Measurements from ENCODE around the gene KRT82.

Gene KRT82

DNA sequence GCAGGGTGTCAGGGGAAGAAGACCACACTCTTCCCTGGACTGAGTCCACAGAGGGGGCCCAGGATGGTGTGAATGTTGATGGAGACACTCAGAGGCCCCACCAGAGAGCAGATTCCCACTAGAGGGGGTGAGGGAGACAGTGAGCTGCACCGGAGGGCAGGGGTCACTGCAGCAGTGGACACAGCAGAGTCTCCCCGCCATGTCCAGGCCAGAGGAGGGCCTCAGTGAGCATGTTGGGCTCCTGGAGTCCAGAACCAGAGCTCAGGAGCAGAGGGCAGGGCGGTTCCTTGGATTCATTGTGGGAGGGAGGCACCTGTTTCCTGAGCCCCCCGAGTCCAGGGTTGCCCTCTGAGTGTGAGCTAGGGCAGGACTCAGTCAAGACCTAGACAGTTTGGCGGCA lies 1.8 kb upstream of the KRT82 start:
- no peak for FAIRE-seq

DNA sequence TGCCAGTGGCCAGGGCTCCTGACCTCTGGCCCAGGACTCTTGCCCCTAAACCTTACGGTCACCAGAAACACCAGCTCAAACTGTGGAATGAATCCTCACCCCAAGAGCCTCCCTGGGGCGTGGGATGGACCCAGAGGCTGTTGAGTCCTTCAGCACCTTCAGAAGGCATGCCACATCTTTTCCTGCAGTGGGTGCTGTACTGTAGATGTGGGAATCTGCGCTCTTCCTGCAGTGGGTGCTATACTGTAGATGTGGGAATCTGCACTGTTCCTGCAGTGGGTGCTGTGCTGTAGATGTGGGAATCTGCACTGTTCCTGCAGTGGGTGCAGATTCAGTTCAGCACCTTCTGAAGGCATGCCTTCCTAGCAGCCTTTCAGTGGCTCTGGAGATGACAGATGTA lies 1.2 kb downstream of the KRT82 start:
- no peak for FAIRE-seq

DNA sequence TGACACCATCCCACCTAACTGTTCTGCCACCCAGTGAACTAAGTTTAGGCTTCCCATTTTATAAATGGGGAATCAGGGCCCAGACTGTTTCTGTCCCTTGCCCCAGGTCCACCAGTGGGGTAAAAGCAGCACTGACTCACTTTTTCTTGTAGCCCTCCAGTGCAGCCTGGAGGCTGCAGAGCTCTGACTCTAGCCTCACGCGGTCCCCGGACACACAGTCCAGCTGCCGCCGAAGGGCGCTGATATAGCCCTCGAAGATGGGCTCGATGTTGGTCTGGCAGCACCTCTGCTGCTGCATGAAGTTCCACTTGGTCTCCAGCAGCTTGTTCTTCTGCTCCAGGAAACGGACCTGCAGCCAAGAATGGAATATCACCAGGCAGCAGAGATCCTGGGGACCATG lies 2.6 kb downstream of the KRT82 start:
- no peak for FAIRE-seq

DNA sequence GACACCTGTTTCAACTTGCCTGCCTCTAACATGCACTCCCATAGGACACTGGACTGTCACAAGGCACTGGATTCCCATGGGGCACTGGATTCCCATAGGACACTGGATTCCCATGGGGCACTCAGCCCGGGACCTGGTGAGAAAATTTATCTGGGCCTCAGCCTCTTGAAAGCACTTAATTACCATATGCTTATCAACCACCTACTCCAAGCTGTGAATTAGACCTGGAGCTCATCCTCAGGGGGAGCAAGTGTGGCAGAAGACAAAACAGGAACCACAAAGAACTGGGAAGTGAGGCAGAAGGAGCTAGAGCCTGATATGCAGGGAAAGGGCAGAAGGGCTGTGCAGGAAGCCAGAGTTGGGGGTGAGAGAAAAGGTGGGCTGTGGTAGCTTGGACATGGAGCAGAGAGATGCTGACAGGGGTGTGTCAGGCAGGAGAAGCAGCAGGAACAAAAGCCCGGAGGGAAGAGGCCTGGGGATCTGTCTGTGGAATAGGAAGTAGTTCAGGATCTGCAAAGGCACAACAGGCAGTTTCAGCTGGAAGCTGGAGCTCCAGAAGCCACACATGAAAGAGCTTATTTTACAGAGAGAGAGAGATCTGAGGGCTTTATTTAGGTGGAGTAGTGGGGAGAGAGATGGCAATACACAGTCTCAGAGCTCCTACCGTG lies 3.1 kb downstream of the KRT82 start:
- no peak for FAIRE-seq

DNA sequence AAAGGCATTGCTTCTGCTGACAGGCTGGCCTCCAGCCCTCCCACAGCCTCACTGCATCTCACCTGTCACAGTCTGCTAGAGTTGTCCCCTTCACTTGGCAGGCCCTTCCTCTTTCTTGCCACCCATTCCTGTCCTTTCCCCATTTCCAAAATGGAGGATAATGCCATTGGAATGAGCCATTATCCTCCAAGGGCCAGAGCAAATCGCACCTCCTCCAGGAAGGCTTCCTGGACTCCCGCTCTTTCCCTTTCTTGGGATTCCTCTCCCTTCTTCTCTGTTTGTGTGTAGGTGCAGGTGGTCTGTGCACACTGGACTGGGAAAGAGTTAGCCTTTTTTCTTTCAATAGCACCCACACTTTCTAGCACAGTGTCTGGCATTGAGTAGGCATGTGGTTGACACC lies 3.8 kb downstream of the KRT82 start:
- FAIRE-seq = no peak

DNA sequence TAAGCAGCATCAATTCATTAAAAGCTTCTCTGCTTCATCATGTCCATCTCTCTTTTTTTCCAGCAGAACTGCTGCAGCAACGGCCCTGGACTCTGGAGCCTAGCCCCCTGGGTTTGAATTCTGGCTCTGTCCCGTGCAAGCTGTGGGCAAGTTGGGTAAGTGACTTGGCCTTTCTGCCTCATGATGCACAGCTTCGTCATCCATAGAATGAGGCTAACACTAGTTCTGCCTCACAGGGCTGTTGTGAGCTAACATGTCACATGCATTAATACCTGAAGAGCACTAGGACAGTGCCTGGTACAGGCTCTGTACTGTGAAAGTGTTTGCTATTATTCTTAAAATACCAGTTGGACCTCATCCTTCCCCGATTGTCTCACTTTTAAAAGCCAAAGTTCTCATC lies 4.2 kb downstream of the KRT82 start:
- no peak for FAIRE-seq

DNA sequence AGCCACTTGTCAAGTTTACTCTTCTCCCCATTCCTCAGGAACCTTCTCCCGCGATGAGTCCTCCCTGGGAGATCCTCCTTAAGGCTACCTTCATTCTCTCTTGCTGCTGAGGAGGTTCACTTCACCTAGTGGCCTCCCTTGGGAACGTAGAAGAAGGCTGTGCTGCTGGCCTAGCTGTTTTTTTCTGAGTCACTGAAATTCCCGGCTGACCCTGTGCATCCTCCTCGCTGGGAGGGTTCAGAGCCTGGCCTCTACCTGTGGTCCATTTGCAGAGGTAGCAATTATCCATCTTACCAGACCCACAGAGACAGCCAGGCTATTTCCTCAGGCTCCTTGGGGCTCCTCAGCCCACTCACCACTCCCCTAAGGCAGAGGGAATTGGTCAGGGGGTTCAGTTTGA lies 4.6 kb downstream of the KRT82 start:
- FAIRE-seq = no peak

DNA sequence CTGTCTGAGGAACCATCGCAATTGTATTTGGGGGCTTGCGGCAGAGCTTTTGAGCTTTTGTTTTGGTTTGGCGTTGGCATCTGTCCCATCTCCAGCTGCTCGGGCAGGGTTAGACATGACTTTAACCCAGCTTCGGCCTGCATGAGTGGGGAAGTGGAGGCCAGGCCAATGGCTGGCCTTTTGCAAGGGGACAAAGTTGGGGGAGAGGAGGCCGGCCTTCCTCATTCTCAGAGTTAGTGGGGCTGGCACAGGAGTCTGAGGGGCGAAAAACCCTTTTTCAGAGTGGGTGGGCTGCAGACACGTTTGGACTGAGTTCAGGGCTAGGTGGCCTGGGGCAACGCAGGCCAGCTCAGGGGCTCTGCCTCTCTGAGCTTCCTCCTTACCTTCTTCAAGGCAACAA lies 5.2 kb downstream of the KRT82 start:
- FAIRE-seq = no peak

DNA sequence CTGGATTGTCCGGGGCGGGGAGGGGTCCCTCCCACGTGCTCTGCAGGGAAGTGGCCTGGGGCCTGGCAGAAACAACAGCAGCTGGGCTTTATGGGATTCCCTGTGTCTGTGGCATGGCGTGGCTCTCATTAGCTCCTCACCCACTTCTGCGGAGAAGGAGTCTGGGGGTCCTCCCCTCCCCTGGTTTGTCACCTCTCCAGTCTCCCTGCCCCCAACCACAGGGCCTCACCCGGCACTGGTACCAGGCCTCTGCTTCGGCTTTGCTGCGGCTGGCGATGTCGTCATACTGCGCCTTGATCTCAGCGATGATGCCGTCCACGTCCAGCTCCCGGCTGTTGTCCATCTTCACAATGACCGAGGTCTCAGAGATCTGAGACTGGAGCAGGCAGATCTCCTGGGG lies 6.4 kb downstream of the KRT82 start:
- no peak for FAIRE-seq

DNA sequence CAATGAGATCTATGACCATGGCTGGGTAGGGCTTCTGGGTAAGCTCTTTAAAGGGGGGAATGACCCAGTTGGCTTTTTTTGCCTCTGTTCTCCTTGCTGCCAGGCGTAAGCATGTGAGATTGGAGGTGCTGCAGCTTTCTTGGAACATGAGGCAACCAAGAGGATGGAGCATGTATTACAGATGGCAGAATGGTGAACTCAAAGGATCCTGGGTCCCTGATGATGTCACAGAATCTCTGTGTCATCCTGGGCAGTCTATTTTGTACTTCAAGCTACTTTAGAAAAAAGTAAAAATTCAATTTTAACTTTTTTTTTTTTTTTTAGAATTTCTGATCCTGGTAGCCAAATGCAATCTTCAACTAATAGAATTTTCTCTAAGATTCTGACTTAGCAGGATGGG lies 8.0 kb downstream of the KRT82 start:
- FAIRE-seq = no peak

DNA sequence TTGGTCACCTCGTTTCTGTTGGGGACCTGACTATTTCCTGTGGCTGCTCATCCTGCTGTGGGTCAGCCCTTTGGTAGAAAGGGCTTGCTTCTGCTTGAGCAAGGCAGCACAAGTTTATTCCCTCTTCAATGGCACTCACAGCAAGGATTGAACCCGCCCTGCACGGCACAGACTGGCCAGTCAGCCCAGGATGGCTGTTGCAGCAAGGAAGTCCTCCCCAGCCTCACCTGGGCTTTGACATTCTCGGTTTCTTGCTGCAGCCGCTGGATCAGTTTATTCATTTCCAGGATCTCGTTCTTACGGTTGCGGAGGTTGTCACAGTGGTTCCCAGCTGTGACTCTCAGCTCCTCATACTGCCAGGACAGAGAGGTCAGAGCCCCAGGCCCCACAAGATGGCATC lies 9.5 kb downstream of the KRT82 start:
- no peak for FAIRE-seq

DNA sequence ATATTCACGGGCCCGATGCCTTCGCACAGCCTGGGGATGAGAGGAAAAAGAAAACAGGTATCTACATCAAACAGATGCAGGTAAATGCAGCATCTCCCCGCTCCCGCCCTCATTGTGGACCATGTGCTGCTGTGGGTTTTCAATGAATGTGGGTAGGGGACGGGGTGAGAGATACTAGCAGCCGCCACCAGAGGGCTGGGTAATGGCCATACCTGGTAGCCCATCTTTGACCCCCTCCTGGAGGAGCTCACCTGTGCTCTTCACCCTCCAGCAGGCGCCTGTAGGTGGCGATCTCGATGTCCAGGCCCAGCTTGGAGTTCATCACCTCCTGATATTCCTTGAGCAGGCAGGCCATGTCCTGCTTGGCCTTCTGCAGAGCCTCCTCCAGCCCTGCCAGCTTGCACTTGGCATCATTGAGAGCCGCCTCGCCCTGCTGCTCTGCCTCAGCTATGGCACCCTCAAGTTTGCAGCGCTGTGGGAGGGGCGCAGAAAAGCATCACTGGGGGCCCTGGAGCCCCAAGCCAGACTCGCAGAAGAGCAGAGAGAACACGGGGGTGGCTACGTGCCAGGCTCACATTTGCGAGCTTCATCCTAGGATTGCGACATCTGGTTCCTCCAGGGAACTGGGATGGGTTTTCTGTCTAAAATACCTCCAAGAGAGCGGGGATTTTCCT lies 10.2 kb downstream of the KRT82 start:
- FAIRE-seq = no peak

DNA sequence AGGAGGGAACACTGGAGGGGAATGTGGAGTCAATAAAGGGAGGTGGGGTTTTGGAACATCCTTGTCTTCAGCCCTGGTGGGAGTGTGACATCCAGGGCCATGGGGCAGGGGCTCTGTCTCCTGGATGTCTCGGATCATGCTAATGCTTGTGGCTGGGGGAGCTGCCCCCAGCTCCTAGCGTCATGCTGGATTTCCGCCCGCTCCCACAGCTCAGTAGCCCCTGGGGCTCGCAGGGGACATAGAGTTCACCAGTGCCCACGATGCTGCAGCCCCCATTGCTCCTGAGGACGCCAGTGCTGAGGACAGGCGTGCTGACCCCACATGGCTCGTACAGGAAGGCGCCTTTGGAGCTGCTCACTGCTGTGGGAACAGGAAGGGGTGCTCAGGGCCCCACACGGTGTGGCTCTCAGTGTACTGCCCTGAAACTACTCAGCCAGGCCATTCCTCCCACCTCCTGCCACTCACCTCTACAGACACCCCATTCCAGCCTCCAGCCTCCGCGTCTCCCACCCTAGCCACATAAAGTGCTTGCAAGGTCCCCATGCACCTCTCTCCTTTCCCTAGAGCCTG lies 11.2 kb downstream of the KRT82 start:
- FAIRE-seq = no peak

DNA sequence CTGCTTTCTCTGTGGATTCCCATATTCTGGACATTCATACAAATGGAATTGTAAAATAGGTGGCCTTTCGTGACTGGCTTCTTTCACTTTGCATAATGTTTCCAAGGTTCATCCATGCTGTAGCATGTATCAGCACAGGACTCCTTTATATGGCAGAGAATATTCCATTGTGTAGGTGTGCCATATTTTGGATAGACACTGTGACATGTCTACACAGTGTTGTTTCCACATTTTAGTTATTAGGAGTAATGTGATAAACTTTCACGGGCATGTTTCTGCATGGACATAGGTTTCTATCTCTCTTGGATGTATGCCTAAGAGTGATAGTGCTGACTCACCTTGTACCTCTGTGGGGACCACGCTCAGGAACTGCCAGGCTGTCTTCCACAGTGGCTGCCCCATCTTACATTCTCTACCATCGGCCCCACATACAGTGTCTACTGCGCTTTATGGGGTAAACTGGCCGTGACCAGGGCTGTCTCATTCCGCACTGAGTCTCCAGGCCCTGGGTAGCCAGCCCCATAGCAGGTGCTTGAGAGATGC lies 13.6 kb downstream of the KRT82 start:
- FAIRE-seq = no peak

DNA sequence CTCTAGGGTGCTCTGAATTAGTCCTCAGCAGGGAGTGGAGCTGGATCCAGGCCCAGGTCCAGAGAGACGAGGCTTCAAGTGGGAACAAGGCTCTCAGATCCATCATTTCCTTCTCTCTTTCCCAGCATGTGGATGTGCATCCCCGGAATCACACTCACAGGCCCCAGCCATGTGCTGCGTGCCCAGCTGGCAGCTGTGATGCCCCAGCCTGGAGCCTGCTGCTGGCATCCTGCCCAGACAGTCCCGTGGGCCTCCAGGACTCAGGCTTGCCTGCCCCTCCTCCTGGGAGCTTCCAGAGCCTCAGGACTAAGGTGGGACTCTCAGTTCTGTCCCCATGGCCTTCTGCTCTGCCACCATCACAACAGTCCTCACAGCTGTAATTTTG lies 14.5 kb downstream of the KRT82 start:
- no peak for FAIRE-seq

DNA sequence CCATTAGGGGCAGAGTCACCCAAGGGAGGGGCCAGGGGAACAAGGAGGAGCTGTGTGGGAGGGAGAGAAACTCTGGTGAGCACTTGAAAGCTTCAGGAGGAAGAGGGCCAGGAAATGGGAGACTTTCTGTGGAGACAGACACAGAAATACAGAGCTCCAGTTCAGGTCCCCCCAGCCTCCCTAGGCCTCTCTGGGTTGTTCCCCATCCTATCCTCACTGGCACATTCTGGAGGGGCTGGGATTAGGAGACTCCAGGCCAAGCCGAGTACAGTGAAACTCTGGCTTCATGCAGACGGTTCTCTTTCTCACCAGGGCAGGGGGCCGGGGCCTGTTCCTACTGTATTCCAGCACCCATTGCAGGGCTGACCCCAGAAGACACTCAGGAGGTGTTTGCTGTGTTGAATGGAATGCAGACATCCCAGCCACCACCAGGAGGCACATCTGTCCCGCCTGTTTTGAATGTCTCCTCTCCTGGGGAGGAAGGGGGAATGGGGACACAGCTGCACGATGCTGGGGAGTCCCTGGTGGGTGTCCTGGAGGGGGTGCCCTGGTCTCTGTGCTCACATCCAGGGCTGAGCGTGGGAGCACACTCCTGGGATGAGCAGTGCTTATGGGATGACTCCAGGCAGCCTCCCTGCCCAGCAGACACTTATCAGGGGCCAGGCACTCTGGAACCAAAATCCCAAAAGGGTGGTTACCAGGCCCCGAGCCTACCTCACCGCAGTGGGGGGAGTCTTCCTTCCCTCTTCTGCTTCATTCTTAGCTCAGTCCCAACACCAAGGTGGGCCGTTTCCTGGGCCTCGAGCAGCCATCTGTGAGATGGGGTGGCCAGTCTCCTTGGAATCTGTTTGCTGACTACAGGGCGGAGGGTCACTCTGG lies 15.2 kb downstream of the KRT82 start:
- no peak for FAIRE-seq

DNA sequence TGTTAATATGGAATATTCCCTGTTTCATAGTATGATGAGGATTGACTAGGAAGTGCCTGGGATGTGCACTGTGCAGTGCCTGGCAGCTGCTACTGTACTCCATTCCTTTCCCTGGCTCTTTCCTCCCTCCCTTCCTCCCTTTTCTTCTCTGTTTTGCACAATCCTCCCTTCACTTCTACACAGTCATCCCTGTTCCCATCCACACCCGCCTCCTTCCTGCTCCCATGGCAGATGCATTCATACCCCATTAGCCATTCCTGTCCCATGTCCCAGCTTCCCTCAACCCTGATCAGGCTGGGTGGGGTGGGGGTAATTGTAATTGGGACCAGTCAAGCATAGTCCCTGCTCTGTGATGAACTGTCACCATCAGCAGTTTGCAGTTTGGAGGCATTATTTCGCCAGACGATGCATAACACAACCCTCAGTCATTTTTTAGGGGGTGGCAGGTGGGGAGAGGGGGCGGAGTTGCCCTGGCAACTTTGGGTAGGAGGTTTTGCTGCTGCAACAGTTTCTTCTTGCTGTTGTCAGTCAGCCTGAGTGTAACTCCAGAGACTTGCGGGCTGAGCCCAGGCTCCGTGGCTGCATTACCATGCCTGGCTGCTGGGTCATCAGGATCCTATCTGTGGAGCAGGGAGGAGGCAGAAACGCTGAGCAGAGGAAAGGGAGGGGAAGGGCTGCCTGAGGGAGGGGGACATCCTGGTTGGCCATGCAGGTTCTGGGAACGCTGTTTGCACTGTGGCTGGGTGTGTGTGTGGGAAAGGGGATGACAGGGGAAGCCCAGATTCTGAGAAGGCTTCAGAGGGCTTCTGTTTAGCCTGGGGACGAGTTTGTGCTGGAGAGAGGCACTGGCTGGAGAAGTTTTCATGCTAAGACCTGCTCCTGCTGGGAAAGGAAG lies 16.6 kb downstream of the KRT82 start:
- FAIRE-seq = no peak

DNA sequence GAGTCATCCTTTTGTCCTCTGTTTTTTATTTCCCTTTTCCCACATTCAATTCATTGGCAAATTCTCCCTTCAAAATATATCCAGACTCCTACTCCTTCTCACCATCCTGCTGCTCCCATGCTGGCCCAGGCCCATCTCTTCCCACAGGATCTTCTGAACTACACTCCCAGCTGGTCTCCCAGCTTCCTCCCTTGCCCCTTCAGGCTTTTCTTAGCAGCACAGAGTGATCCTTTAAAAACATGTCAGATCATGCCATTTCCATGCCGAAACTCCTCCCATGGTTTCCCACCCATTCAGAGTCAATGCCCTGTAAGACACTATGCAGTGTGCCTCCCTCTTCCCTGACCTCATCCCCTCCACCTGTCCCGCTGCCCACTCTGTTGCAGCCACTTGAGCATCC lies 18.3 kb downstream of the KRT82 start:
- FAIRE-seq = no peak

DNA sequence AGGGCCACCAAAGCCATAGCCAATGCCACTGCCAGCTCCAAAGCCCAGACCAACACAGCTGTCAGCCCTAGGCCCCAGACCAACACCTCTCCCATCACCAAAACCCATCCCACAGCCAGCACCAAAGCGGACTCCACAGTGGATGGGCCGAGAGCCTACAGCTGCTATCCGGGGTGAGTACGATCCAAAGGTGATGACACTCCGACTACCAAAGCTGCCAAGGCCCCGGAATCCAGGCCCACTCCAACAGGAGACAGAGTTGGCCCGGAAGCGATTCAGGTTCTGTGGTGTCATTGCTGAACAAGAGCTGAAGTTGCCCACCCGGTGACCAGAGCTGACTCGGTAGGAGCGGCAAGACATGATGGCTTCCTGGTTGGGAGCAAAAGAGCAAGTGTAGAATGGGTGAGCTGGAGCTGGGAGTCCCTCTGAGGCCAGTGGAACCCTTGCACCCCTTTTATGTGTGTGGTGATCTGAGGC lies 20.9 kb downstream of the KRT82 start, which contains the start of gene KRT84:
Gene KRT84, minus strand, starts transcription at position 427 of the 477 bp plus-strand sequence. Its CDS starts 67 bp downstream, at position 360.
- no peak for FAIRE-seq

DNA sequence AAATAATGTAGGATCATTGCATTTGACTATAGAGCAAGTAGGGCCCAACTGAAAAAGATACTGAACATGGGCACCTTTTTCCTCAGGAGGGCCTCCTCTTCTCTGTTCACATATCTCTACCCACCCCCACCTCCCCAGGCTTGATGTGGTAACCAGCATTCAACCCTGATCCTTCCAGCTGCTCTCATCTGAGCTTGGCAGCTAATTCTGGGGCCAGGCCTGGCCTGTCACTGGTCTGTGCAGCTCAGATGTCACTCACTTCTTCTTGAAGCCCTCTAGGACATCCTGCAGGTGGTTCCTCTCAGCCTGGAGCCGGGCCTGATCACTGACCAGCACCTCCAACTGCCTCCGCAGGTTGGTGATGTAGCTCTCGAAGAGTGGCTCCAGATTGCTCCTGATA lies 22.8 kb downstream of the KRT82 start:
- no peak for FAIRE-seq

DNA sequence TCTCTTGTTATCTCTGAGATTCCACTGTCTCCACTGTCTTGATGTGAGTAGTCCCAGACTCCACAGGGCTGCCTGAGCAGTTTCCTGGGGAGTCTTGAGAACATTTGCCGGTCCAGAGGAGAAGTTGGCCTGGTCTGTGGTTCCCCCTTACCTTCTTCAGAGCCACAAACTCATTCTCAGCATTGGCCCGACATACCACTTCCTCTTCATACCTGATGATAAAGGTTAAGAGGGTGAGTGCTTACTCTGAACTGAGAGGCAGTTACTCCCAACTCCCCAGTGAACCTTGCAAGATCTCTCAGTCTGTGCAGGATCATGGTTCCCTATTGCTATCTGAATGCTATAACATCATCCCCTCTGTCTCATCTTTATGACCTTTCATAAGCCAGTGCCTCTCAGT lies 23.3 kb downstream of the KRT82 start:
- FAIRE-seq = no peak

DNA sequence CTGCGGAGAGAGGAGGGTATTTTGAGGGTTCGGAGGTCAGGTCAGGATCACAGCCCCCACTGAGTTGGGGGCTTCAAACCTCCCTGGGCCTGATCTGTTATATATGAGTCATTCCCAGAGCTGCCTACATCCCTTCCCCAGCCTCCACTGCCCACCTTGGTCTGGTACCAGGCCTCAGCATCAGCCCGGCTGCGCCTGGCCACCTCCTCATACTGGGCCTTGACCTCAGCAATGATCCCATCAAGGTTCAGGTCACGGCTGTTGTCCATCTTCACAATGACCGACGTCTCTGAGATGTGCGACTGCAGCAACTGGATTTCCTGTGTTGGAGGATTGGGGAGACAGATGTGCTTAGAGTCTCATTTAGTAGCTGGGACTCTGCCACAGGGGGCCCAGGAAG lies 24.9 kb downstream of the KRT82 start:
- FAIRE-seq = no peak

Measured in colon (tissue), 2 donors.